ENCODE measurements around the gene FARP1.

The FARP1 gene

GRCh38 chr13:98214707-98215106, 71.8 kb downstream of the FARP1 start:
- no peak overlapping the region for H3K4me2 ChIP-seq (ENCODE audit: low read depth, low read length, poor library complexity, severe bottlenecking)
- TF ChIP-seq CTCF (IDR thresholded peaks at IDR 0.05; ENCODE audit: insufficient read depth, low read length, poor library complexity, severe bottlenecking) (no peak), EZH2phosphoT487 (conservative IDR thresholded peaks at IDR 0.05; ENCODE audit: low read length) (no peak)
- no peak overlapping the region for H3K4me3 ChIP-seq (ENCODE audit: insufficient read depth, low read length, poor library complexity, severe bottlenecking)
- H3K9me3 ChIP-seq (ENCODE audit: insufficient read depth, low read length), result no peaks in the 10 kb centered on the region
- H3K79me2 ChIP-seq (ENCODE audit: insufficient read depth, low read length), result no peaks in the 10 kb centered on the region
- H3K36me3 ChIP-seq (ENCODE audit: low read length), result no peaks in the 10 kb centered on the region
- no peaks in the 10 kb centered on the region for H3K27me3 ChIP-seq (ENCODE audit: low read length)
- H2AFZ ChIP-seq (ENCODE audit: low read depth, low read length, severe bottlenecking), result no peak overlapping the region
- H3F3A ChIP-seq (ENCODE audit: insufficient read depth), result no peaks in the 10 kb centered on the region
- no peak overlapping the region for H3K27ac ChIP-seq (ENCODE audit: low read depth, low read length)
- H4K20me1 ChIP-seq (ENCODE audit: low read depth, low read length), result no peaks in the 10 kb centered on the region
- H3K9me2 ChIP-seq (replicated peaks; ENCODE audit: insufficient read depth, low read length), result no peaks in the 10 kb centered on the region
- no peak overlapping the region for H3K9ac ChIP-seq (ENCODE audit: low read length)

- Histone ChIP-seq H3K9me2 (replicated peaks; ENCODE audit: insufficient read depth, low read length) (no peaks in the 10 kb centered on the region), H2AFZ (ENCODE audit: low read depth, low read length, severe bottlenecking) (no peak overlapping the region), H3K4me3 (ENCODE audit: insufficient read depth, low read length, poor library complexity, severe bottlenecking) (no peak overlapping the region), H4K20me1 (ENCODE audit: low read depth, low read length) (no peaks in the 10 kb centered on the region), H3K36me3 (ENCODE audit: low read length) (no peaks in the 10 kb centered on the region), H3K27ac (ENCODE audit: low read depth, low read length) (no peak overlapping the region), H3K79me2 (ENCODE audit: insufficient read depth, low read length) (no peaks in the 10 kb centered on the region), H3K27me3 (ENCODE audit: low read length) (no peaks in the 10 kb centered on the region), H3F3A (ENCODE audit: insufficient read depth) (no peaks in the 10 kb centered on the region), H3K9me3 (ENCODE audit: insufficient read depth, low read length) (no peaks in the 10 kb centered on the region), H3K9ac (ENCODE audit: low read length) (no peak overlapping the region), H3K4me2 (ENCODE audit: low read depth, low read length, poor library complexity, severe bottlenecking) (no peak overlapping the region)
- TF ChIP-seq EZH2phosphoT487 (conservative IDR thresholded peaks at IDR 0.05; ENCODE audit: low read length), result no peak
Observed at GRCh38 chr13:98215508-98215907, 72.6 kb downstream of the FARP1 start.

- H3K79me2 ChIP-seq (ENCODE audit: insufficient read depth, low read length), result no peaks in the 10 kb centered on the region
- H3F3A ChIP-seq (ENCODE audit: insufficient read depth), result no peaks in the 10 kb centered on the region
- H4K20me1 ChIP-seq (ENCODE audit: low read depth, low read length), result no peaks in the 10 kb centered on the region
- H3K9me2 ChIP-seq (replicated peaks; ENCODE audit: insufficient read depth, low read length), result no peaks in the 10 kb centered on the region
- no peaks in the 10 kb centered on the region for H3K9me3 ChIP-seq (ENCODE audit: insufficient read depth, low read length)
- no peak overlapping the region for H2AFZ ChIP-seq (ENCODE audit: low read depth, low read length, severe bottlenecking)
- no peak overlapping the region for H3K27ac ChIP-seq (ENCODE audit: low read depth, low read length)
- no peak overlapping the region for H3K4me2 ChIP-seq (ENCODE audit: low read depth, low read length, poor library complexity, severe bottlenecking)
- no peak overlapping the region for H3K4me3 ChIP-seq (ENCODE audit: insufficient read depth, low read length, poor library complexity, severe bottlenecking)
- H3K9ac ChIP-seq (ENCODE audit: low read length), result no peak overlapping the region
- H3K27me3 ChIP-seq (ENCODE audit: low read length), result no peaks in the 10 kb centered on the region
- H3K36me3 ChIP-seq (ENCODE audit: low read length), result no peaks in the 10 kb centered on the region
- TF ChIP-seq CTCF (IDR thresholded peaks at IDR 0.05; ENCODE audit: insufficient read depth, low read length, poor library complexity, severe bottlenecking) (no peak), EZH2phosphoT487 (conservative IDR thresholded peaks at IDR 0.05; ENCODE audit: low read length) (no peak)
Observed at GRCh38 chr13:98216135-98216565, 73.3 kb downstream of the FARP1 start.

GRCh38 chr13:98216711-98217285, 73.9 kb downstream of the FARP1 start:
- no peaks in the 10 kb centered on the region for H3K36me3 ChIP-seq (ENCODE audit: low read length)
- H3K4me3 ChIP-seq (ENCODE audit: insufficient read depth, low read length, poor library complexity, severe bottlenecking), result no peak overlapping the region
- no peaks in the 10 kb centered on the region for H3K79me2 ChIP-seq (ENCODE audit: insufficient read depth, low read length)
- H4K20me1 ChIP-seq (ENCODE audit: low read depth, low read length), result no peaks in the 10 kb centered on the region
- no peaks in the 10 kb centered on the region for H3K27me3 ChIP-seq (ENCODE audit: low read length)
- no peak overlapping the region for H3K4me2 ChIP-seq (ENCODE audit: low read depth, low read length, poor library complexity, severe bottlenecking)
- no peak overlapping the region for H3K9ac ChIP-seq (ENCODE audit: low read length)
- no peak overlapping the region for H3K27ac ChIP-seq (ENCODE audit: low read depth, low read length)
- H3K9me2 ChIP-seq (replicated peaks; ENCODE audit: insufficient read depth, low read length), result no peaks in the 10 kb centered on the region
- TF ChIP-seq CTCF (IDR thresholded peaks at IDR 0.05; ENCODE audit: insufficient read depth, low read length, poor library complexity, severe bottlenecking), result no peak
- TF ChIP-seq EZH2phosphoT487 (conservative IDR thresholded peaks at IDR 0.05; ENCODE audit: low read length), result no peak
- H3F3A ChIP-seq (ENCODE audit: insufficient read depth), result no peaks in the 10 kb centered on the region
- H2AFZ ChIP-seq (ENCODE audit: low read depth, low read length, severe bottlenecking), result no peak overlapping the region
- no peaks in the 10 kb centered on the region for H3K9me3 ChIP-seq (ENCODE audit: insufficient read depth, low read length)

Measured in SU-DHL-6 (cell line).